Kidney epithelial cell (primary cell): Measurements from ENCODE around the gene COL23A1. TPM values are rescaled to one million over a fixed set of nuclear protein-coding genes. Genes with fewer than 3 reads are reported as not detected.

Experiments used
- DNase-seq: peaks from one replicate; pipeline ENCODE4 v3.0.0-alpha.2; 2010; ENCODE audit warnings: low read depth
- H3K27me3 ChIP-seq: 2 replicates; pipeline ENCODE4 v1.6.0; 2011; ENCODE audit warnings: low read length; ENCODE audit not compliant: control insufficient read depth, insufficient read depth
- H3K36me3 ChIP-seq: 2 replicates; pipeline ENCODE4 v1.5.1; 2011; ENCODE audit warnings: low read length; ENCODE audit not compliant: control insufficient read depth, insufficient read depth
- H3K4me3 ChIP-seq: 2 replicates; pipeline ENCODE4 v1.5.1; 2011; ENCODE audit warnings: low read depth, mild to moderate bottlenecking, control low read depth, low read length
- total RNA-seq: library from RNA; depleted of rRNA; stranded (reverse); fragments of >200 nt; gene quantifications from 2 replicates; pipeline ENCODE4 v1.2.3, GENCODE V29; 2015
- TF ChIP-seq, protein P1 (sequence below): IDR thresholded peaks from 2 replicates; pipeline ENCODE4 v1.5.1; 2011; ENCODE audit warnings: mild to moderate bottlenecking, moderate library complexity, low read length, control low read depth, inconsistent platforms; ENCODE audit not compliant: insufficient read depth, poor library complexity, severe bottlenecking

The COL23A1 gene
- total RNA-seq, 1 donor from 2014 or later, result 0.17 TPM

DNA sequence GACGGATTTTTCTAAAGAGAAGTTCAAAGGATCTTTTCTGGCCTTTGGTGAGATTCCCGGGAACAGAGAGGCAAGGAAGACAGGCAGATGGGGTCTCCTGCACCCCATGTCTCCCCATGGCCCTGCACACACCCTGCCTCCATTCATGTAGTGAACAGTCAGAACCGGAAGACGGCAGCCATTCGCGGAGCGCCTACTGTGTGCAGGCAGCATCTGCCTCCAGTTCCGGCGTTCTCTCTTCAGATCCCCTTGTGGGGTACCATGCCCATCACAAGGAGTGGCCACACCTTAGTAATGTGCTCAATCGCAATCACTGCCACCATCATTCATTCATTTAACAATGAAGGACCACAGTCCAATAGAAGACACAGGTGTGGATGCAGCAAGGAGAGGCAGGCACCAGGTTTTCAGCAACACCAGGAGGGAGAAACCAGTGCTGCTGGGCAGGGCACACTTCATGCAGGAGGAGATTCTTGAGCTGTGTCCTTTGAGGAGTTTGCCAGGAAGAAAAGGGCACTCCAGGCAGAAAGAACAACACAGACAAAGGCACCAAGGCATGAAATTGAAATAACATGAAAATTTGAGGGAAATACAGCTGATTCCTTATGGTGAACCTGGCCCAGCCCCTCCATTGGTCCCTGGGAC lies 186.1 kb downstream of the COL23A1 start:
- H3K36me3 ChIP-seq, result no peaks in the 10 kb centered on the region
- no peaks in the 10 kb centered on the region for H3K27me3 ChIP-seq
- no peak overlapping the region for H3K4me3 ChIP-seq
- no peak for DNase-seq
- TF ChIP-seq, protein P1, sequence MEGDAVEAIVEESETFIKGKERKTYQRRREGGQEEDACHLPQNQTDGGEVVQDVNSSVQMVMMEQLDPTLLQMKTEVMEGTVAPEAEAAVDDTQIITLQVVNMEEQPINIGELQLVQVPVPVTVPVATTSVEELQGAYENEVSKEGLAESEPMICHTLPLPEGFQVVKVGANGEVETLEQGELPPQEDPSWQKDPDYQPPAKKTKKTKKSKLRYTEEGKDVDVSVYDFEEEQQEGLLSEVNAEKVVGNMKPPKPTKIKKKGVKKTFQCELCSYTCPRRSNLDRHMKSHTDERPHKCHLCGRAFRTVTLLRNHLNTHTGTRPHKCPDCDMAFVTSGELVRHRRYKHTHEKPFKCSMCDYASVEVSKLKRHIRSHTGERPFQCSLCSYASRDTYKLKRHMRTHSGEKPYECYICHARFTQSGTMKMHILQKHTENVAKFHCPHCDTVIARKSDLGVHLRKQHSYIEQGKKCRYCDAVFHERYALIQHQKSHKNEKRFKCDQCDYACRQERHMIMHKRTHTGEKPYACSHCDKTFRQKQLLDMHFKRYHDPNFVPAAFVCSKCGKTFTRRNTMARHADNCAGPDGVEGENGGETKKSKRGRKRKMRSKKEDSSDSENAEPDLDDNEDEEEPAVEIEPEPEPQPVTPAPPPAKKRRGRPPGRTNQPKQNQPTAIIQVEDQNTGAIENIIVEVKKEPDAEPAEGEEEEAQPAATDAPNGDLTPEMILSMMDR, result no peak

DNA sequence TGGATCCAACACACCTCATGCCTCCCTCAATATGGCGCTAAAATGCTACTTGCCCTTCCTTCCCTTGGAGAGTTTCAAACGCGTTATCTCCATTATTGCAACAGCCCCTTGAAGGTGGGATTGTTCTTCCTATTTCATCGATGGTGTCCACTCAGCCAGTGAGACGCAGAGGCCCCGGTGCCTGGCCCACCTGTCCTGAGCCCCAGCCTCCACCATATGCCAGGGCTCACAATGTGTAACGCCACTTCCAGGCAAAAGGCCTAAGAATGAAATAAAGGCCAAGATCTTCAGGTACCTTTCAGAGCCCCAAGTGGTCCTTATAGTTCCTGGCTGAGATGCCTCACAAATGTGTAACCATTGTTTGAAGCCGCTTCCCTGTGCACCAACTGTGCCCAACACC lies 186.8 kb downstream of the COL23A1 start:
- TF ChIP-seq, protein P1, result no peak
- H3K4me3 ChIP-seq, result no peak overlapping the region
- H3K36me3 ChIP-seq, result no peaks in the 10 kb centered on the region
- no peak for DNase-seq
- no peaks in the 10 kb centered on the region for H3K27me3 ChIP-seq

DNA sequence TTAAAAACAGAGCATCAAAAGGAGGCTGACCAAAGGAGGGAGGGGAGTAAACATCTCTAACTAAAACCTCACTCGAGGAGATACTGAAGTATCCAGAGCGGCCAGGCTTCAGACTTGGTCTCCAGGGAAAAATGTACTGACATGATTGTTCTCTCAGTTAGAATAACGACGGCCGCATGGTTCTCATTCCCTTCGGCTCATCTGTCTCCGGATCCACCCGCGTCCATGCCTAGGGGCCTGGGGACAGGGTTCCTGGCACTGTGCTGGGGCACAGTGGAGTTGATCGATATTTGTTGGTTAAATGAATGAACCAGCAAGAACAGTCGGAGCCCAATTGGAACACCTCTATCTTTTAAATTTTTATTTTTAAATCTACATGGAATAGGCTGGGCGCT lies 190.5 kb downstream of the COL23A1 start:
- DNase-seq, result no peak
- H3K4me3 ChIP-seq, result no peak overlapping the region
- no peaks in the 10 kb centered on the region for H3K27me3 ChIP-seq
- TF ChIP-seq, protein P1, result no peak
- no peaks in the 10 kb centered on the region for H3K36me3 ChIP-seq

DNA sequence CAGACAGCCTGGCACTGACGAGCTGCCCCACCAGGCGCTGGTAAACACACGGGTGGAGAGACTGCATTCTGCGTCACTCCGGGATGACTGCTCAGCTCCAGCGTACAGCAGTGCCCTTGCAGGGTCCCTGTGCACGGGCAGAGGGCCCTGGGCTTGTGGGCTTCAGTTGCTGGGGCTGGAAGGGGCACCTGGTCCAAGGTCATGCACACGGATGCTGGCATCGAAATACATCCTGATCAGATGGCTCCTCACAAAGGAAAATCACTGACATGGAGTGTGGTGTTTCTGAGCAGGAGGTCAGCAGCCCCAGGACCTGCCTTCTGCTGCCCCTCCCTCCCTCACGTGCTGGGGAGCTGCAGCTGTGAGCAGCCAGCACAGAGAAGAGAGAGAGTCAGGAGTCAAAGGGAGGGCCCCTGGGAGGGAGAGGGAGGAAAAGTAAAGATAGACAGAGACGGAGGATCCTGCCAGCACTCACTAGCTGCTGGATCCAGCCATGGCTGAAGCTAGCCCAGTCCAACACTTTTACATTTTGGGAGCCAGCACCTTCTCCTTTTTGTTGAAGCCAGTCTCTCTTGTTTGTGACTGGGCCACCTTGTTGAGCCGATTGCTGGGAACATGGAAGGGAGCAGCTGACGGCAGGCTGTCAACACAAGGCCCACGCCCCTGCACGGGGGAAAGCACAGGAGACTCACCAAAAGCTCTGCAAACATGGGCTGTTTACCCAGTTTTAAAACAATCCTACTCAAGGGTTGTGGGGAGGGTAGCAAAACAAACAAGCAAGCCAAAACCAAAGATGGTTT lies 191.1 kb downstream of the COL23A1 start:
- H3K36me3 ChIP-seq, result no peaks in the 10 kb centered on the region
- TF ChIP-seq, protein P1, result no peak
- DNase-seq, result no peak
- H3K4me3 ChIP-seq, result no peak overlapping the region
- H3K27me3 ChIP-seq, result peaks cover under 1% of the 10 kb centered on the region

DNA sequence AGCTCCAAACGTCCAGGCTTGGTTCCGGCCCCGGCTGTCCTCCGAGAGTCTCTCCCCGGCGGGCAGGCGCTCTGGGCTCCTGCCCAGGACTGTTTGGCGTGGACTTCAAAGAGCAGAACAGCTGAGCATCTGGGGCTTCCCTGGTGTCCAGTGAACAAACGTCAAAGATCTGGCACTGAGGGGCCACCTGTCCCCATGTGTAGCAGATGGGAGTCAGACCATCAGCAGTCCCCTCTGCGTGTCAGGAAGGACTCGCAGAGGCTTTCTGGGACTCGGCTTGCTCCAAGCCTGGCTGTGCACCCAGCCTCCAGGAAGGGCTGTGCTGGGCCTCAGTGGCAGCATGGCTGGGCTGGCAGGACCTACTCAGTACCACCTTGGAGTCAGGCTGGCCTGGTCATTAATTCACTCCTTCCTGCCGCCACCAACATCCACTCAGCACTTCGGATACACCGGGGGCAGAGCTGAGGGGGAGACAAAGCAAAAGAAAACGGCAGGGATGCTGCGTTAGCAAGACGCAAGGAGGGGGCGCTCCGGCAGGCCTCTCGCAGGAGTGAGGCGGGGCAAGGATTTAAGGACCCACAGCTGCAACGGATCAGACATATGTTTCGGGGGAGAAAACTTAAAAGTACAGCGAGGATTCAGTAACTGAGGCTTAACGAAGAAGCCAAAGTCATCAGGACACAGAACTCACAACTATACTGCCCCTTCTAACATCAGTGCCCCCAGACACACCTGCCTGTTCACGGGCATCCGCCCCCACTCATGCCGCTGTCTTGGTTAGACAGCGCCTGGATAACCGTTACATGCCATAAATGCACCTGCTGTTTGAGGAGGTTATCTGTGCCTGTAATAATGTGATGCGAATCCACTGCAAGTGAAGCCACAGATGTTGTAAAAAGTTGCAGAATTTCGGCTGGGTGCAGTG lies 193.1 kb downstream of the COL23A1 start:
- no peak overlapping the region for H3K4me3 ChIP-seq
- no peak for DNase-seq
- peaks cover 2% of the 10 kb centered on the region for H3K27me3 ChIP-seq
- no peaks in the 10 kb centered on the region for H3K36me3 ChIP-seq
- TF ChIP-seq, protein P1, result no peak
